Hepatocyte (in vitro differentiated cells): ENCODE measurements around the gene STARD13. TPM values are rescaled to one million over a fixed set of nuclear protein-coding genes. Genes with fewer than 3 reads are reported as not detected.

ENCODE experiments used
- DNase-seq: peaks from one replicate; pipeline ENCODE4 v3.0.0-alpha.2; 2016; ENCODE audit warnings: low spot score
- H2AFZ ChIP-seq: fragments of 200-600 bp; sonication (generic); 2 replicates; pipeline ENCODE4 v1.6.0; 2016; ENCODE audit warnings: antibody characterized with exemption, mild to moderate bottlenecking
- H3K27ac ChIP-seq: fragments of 200-600 bp; sonication (generic); 2 replicates; pipeline ENCODE4 v1.5.1; 2016; ENCODE audit warnings: mild to moderate bottlenecking
- H3K27me3 ChIP-seq: fragments of 200-600 bp; sonication (generic); 2 replicates; pipeline ENCODE4 v1.6.1; 2016
- H3K36me3 ChIP-seq: fragments of 200-600 bp; sonication (generic); replicated peaks from 2 replicates; pipeline ENCODE4 v1.5.1; 2016; ENCODE audit warnings: low read depth; ENCODE audit not compliant: insufficient read depth
- H3K4me1 ChIP-seq: fragments of 200-600 bp; sonication (generic); 2 replicates; pipeline ENCODE4 v1.5.1; 2016; ENCODE audit warnings: mild to moderate bottlenecking, moderate library complexity; ENCODE audit not compliant: insufficient read depth
- H3K4me2 ChIP-seq: fragments of 200-600 bp; sonication (generic); 2 replicates; pipeline ENCODE4 v1.6.0; 2016
- H3K4me3 ChIP-seq: fragments of 200-600 bp; sonication (generic); 2 replicates; pipeline ENCODE4 v1.5.1; 2016; ENCODE audit warnings: mild to moderate bottlenecking
- H3K79me2 ChIP-seq: fragments of 200-600 bp; sonication (generic); 2 replicates; pipeline ENCODE4 v1.6.0; 2017; ENCODE audit warnings: mild to moderate bottlenecking
- H3K9me2 ChIP-seq: fragments of 200-600 bp; sonication (generic); replicated peaks from 2 replicates; pipeline ENCODE4 v1.6.0; 2017; ENCODE audit warnings: mild to moderate bottlenecking; ENCODE audit not compliant: insufficient read depth
- H3K9me3 ChIP-seq: fragments of 200-600 bp; sonication (generic); 2 replicates; pipeline ENCODE4 v1.5.1; 2016; ENCODE audit warnings: low read depth, mild to moderate bottlenecking
- H4K20me1 ChIP-seq: fragments of 200-600 bp; sonication (generic); 2 replicates; pipeline ENCODE4 v1.6.0; 2016; ENCODE audit warnings: mild to moderate bottlenecking; ENCODE audit not compliant: insufficient read depth, poor library complexity, severe bottlenecking
- CTCF ChIP-seq: fragments of 200-600 bp; sonication (generic); IDR thresholded peaks from 2 replicates; pipeline ENCODE4 v1.5.1; 2016; ENCODE audit warnings: antibody characterized with exemption, mild to moderate bottlenecking; ENCODE audit not compliant: poor library complexity
- EZH2 ChIP-seq: fragments of 200-600 bp; sonication (generic); IDR thresholded peaks from 2 replicates; pipeline ENCODE4 v1.6.1; 2016; ENCODE audit warnings: antibody characterized with exemption, mild to moderate bottlenecking, borderline replicate concordance
- EZH2phosphoT487 ChIP-seq: fragments of 200-600 bp; sonication (generic); IDR thresholded peaks from one replicate; pipeline ENCODE4 v1.6.1; 2018; ENCODE audit warnings: antibody characterized with exemption, mild to moderate bottlenecking, low read depth, moderate library complexity; ENCODE audit not compliant: unreplicated experiment, severe bottlenecking
- WGBS: methylation state at CpG from one replicate; pipeline ENCODE4 v1.1.6; 2016; ENCODE audit warnings: low lambda C conversion rate; ENCODE audit errors: missing lambda C conversion rate; 5-methylcytosine and 5-hydroxymethylcytosine counted together
- polyA plus RNA-seq: library from polyadenylated mRNA; unstranded; fragments of >200 nt; fragmentation: Nextera tagmentation; extraction: Ambion mirVana; gene quantifications from 2 replicates; pipeline ENCODE4 v1.2.1, GENCODE V29; 2016
- total RNA-seq: library from RNA; depleted of rRNA; stranded (reverse); fragments of >200 nt; gene quantifications from 2 replicates; pipeline ENCODE4 v1.2.3, GENCODE V29; 2014

STARD13 gene
- total and polyA plus RNA-seq, 2 experiments from 2014 or later, result 5.4 to 13.5 TPM

- TF ChIP-seq EZH2 (no peak), EZH2phosphoT487 (no peak), CTCF (no peak)
- Histone ChIP-seq H3K79me2 (no peaks in the 10 kb centered on the region), H3K27ac (no peak overlapping the region)
These were observed 131.8 kb downstream of the STARD13 start for GRCh38 chr13:33153421-33154404.

GRCh38 chr13:33152389-33152788 is 133.2 kb downstream of the STARD13 start:
- 72% methylated on average over 3 of the region's 3 CpGs for WGBS
- no peaks in the 10 kb centered on the region for H3K9me2 ChIP-seq
- no peak overlapping the region for H3K4me3 ChIP-seq
- H3K79me2 ChIP-seq, result no peaks in the 10 kb centered on the region
- no peaks in the 10 kb centered on the region for H4K20me1 ChIP-seq
- no peaks in the 10 kb centered on the region for H3K4me1 ChIP-seq
- no peaks in the 10 kb centered on the region for H3K27me3 ChIP-seq
- TF ChIP-seq EZH2 (no peak), CTCF (no peak), EZH2phosphoT487 (no peak)
- no peaks in the 10 kb centered on the region for H3K9me3 ChIP-seq
- H3K36me3 ChIP-seq, result peaks cover 4% of the 10 kb centered on the region
- no peak overlapping the region for H2AFZ ChIP-seq
- DNase-seq, result no peak
- no peak overlapping the region for H3K4me2 ChIP-seq
- peak overlapping the region; percentile 55 for H3K27ac ChIP-seq

More at GRCh38 chr13:33153421-33154404, 131.8 kb downstream of the STARD13 start:
- Histone ChIP-seq H4K20me1 (no peaks in the 10 kb centered on the region), H2AFZ (no peak overlapping the region), H3K36me3 (no peaks in the 10 kb centered on the region), H3K9me2 (no peaks in the 10 kb centered on the region), H3K4me2 (no peak overlapping the region), H3K9me3 (no peaks in the 10 kb centered on the region), H3K4me3 (no peak overlapping the region), H3K27me3 (no peaks in the 10 kb centered on the region), H3K4me1 (no peaks in the 10 kb centered on the region)
- 88% methylated on average over 17 of the region's 17 CpGs for WGBS
- DNase-seq, result no peak

GRCh38 chr13:33150662-33151061 is 134.9 kb downstream of the STARD13 start:
- DNase-seq, result no peak
- H3K36me3 ChIP-seq, result peaks cover 7% of the 10 kb centered on the region
- TF ChIP-seq EZH2 (no peak), EZH2phosphoT487 (no peak), CTCF (no peak)
- no peaks in the 10 kb centered on the region for H3K9me2 ChIP-seq
- no peaks in the 10 kb centered on the region for H3K4me1 ChIP-seq
- no peak overlapping the region for H3K27ac ChIP-seq
- H3K4me2 ChIP-seq, result no peak overlapping the region
- 98% methylated on average over 5 of the region's 5 CpGs for WGBS
- H3K9me3 ChIP-seq, result no peaks in the 10 kb centered on the region
- H3K27me3 ChIP-seq, result no peaks in the 10 kb centered on the region
- no peaks in the 10 kb centered on the region for H4K20me1 ChIP-seq
- H3K4me3 ChIP-seq, result no peak overlapping the region
- no peak overlapping the region for H2AFZ ChIP-seq
- no peaks in the 10 kb centered on the region for H3K79me2 ChIP-seq
